GM03348 (cell line): Measurements from ENCODE around the gene USP15.
A peak's percentile ranks its signal among the peaks of the same experiment; 100 is the strongest.

ENCODE experiments used
- DNase-seq: peaks from one replicate; pipeline ENCODE4 v3.0.0; 2012; ENCODE audit warnings: low spot score

The USP15 gene

GRCh38 chr12:62258231-62258630, 2.0 kb upstream of the USP15 start:
- DNase-seq: no peak

GRCh38 chr12:62258941-62259630, 1.1 kb upstream of the USP15 start:
- DNase-seq: no peak

DNA sequence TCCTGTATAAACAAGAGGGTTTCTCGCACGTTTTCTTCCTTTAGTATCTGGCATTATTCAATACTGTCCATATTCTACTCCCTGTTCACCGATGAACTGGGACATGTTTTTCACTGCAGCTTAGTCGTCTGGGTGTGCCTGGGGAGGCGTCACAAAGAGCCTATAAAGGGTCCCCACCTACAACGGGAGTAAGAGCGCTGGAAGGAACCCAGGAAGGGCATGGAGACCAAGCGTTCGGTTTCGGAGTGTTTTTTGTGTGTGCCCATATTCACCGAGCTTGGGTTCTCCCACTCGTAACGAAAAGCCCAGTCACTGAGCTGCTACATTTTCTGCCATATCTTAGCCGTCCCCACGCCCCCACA, 592 bp upstream of the USP15 start:
- no peak for DNase-seq

- peak; percentile 50 for DNase-seq
Observed at GRCh38 chr12:62260733-62261683, 804 bp downstream of the USP15 start.

DNA sequence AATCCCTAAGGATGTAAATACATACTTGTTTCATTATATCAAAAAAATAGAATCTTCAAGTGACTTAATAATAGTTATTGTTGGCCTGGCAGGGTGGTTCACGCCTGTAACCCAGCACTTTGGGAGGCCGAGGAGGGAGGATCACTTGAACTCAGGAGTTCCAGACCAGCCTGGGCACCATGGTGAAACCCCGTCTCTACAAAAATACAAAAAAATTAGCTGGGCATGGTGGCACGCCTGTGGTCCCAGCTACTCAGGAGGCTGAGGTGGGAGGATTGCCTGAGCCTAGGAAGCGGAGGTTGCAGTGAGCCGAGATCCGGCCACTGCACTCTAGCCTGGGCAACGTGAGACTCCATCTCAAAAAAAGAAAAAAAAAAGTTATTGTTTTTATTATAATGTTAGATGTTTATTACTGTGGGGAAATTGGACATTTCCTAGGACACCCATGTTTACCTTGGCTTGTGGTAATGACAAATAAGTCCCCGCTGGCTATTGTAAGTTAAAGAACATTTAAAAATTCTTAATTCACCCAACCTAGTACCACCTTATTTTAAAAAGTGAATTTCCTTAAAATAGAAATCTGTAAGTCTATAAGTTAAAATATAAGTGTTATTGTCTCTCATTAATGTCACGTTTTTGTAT, 1.8 kb downstream of the USP15 start:
- DNase-seq: no peak

DNA sequence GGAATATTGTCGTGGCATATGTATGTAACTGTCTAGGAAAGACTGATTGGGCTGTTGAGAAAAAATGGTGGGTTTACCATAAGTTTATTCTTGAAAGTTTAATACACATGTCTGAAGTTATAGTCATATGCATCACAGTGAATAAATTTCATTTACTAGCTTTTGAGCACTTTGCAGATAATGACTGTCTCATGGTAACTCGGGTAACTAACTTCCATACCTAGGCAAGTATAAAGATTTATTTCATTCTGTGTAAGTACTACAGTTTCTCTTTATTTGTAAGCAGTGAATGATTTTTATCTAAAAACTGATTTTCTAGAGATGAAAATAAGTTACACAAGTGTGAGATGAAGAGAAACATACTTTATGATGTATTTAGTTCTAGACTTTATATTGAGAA, 3.0 kb downstream of the USP15 start:
- no peak for DNase-seq

GRCh38 chr12:62263966-62264365, 3.8 kb downstream of the USP15 start:
- no peak for DNase-seq

DNA sequence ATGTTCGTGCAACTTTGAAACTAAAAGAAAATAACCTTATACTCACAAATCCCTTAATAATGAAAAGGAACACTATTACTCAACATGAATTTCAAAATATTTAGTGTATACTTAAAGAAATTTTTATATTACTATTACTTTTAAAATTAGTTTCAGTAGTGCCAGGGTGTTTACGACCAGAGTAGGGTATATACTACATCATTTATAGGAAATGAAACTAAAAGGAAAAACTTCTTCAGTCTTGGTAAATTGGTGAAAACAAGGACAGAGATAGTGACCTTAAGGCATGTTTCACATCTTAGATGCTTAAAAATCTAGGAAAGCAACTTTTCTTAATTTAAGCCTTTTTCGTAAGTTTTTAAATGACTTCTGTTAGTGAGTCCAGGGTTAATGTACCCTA, 4.5 kb downstream of the USP15 start:
- no peak for DNase-seq

DNA sequence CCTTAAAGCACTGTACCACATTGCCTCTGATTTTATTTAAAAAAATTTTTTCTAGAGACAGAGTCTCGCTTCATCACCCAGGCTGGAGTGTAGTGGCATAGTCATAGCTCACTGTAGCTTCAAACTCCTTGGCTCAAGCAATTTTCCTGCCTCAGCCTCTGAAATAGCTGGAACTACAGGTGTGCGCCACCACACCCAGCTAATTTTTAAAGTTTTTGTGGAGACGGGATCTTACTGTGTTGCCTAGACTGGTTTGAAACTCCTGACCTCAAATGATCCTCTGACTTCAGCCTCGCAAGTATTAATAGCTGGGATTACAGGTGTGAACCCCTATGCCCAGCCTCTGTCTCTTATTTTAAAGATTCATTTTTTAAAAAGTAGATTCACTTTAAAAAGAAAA, 5.3 kb downstream of the USP15 start:
- DNase-seq: no peak

DNA sequence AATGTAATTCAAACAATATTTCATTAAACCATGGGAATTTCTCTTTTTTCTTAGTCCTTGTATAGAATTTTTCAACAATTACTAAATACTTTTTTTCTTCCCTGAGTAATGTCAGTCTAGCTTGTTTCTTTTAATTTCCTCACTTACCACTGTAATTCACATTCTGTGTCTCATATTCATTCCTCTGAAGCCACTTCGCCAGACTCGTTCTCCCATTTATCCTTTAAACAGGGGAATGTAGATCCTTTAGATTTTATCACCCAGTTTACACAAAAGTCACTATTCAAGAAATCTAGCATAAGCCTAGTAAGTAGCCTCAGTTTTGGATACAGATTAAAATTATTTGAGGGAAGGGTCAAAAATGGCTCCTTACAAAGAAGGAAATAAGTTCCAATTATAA, 6.8 kb downstream of the USP15 start:
- DNase-seq: no peak

GRCh38 chr12:62267480-62267879, 7.3 kb downstream of the USP15 start:
- DNase-seq: no peak

DNA sequence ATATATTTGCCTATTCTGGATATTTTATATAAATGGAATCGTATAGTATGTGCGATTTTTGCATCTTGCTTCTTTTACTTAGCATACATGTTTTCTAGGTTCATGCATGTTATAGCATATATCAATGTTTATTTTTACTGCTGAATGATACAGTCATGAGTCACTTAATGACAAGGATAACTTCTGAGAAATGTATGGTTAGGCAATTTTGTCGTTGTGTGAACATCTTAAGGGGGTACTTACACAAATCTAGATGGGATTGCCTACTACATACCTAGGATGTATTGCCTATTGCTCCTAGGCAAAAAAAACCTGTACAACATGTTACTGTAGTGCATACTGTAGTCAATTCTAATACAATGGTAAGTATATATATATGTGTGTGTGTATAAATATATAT, 8.8 kb downstream of the USP15 start:
- DNase-seq: no peak

- no peak for DNase-seq
Observed at GRCh38 chr12:62269464-62270228, 9.4 kb downstream of the USP15 start.

DNA sequence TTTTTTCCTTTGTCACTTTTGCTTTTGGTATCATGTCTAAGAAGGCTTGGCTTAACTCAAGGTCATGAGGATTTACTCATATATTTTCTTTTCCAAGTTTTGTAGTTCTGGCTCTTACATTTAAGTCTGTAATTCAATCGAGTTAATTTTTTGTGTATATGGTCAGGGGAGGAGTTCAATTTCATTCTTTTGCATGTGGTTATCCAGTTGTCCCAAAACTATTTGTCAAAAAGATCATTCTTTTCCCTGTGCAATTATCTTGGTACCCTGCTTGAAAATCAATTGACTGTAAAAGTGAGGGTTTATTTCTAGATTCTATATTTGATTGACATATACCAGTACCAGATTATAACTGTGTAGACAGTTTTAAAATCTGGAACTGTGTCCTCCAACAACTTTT, 10.2 kb downstream of the USP15 start:
- DNase-seq: no peak

- DNase-seq: no peak
Observed at GRCh38 chr12:62270872-62271271, 10.7 kb downstream of the USP15 start.

DNA sequence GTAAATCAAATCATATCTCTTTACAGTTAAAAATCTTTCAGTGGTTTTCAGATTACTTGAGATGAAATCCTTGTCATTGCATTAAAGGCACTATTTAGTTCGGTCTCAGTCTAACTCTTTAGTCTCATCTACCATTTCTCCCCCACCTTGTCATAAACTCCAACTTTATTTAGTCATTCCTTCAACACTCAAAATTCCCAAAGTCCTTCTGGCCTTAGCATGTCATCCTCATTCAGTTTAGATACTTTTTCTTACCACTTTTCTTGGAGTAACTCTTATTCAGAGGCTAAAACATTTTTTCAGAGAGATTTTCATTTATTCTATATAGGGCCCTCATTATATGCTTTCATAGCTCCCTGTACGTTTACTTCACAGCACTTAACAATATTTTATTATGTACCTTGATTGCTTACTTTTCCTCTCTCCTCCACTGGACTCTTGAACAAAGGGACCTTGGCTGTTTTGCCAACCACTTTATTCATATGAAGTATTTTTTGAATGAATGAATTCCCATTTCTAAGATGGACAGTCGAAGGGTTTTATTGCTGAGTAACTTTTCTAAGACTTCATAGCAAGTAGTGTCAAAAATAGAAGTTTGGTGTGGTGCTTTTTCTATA, 12.8 kb downstream of the USP15 start:
- no peak for DNase-seq

DNA sequence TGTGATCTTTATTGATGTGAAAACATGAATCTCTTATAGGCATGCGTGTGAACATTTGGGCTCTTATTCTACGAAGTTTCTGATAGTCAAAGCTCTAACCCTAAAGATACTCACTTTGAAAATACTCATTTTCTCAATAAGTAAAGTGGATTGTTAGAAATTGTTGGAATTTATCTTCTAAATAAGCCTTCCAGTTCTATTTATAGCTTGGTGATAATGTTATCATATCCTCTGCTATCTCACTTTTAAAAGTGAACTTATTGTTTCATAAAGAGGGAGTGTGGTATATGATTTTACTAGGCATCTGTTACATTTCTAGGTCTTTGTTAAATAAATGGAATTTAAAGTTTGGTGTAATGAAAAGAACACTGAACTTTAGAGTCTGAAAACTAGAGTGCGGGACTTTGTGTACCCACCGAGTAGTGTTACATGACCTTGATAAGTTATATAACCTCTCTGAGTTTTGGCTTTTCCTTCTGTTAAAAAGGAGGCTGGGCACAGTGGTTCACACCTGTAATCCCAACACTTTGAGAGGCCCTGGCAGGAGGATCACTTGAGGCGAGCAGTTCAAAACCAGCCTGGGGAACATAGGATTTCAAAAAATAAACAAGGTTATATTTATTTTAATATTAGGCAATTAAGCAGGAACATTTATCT, 13.6 kb downstream of the USP15 start:
- no peak for DNase-seq

DNA sequence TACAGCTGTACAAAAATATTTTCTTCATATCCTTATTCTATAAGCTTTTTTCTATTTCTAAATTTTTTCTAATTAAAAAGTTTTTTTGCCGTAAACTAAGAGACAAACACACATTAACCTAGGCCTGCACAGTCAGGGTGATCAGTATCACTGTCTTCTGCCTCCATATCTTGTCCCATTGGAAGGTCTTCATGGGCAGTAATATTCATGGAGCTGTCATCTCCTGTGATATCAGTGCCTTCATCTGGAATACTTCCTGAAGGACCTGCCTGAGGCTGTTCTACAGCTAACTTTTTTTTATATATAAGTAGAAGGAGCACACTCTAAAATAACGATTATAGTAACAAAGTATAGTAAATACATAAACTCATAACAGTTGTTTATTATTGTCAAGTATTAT, 17.8 kb downstream of the USP15 start:
- no peak for DNase-seq

GRCh38 chr12:62279058-62279457, 18.9 kb downstream of the USP15 start:
- DNase-seq: no peak

DNA sequence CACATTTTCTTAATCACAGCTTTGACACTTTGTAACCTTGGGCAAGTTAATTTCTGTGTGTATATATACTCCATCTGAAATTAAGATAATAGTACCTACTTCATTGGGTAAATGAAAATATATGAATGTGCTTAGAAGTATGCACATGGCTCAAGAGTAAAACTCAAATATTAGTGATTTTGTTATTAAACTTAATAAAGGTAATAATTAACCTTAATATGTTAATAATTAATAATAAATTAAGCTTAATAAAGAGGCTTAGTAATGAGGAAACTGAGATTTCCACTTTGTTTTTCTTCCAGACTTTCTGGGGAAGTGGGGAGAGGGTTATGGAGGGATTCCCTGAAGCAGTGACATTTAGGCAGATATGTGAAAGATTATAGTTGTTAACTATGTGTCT, 19.8 kb downstream of the USP15 start:
- no peak for DNase-seq

- DNase-seq: no peak
Observed at GRCh38 chr12:62282057-62282774, 22.0 kb downstream of the USP15 start.
